ENCODE results near the gene THAP5. TPM values are rescaled to one million over a fixed set of nuclear protein-coding genes. Genes with fewer than 3 reads are reported as not detected.
A peak's percentile ranks its signal among the peaks of the same experiment; 100 is the strongest.

The THAP5 gene
- total and polyA plus RNA-seq, 2 donors (not counting 3 experiments of a cell fraction or from before 2014, with no cell fraction given): 2.5 to 14.1 TPM

DNA sequence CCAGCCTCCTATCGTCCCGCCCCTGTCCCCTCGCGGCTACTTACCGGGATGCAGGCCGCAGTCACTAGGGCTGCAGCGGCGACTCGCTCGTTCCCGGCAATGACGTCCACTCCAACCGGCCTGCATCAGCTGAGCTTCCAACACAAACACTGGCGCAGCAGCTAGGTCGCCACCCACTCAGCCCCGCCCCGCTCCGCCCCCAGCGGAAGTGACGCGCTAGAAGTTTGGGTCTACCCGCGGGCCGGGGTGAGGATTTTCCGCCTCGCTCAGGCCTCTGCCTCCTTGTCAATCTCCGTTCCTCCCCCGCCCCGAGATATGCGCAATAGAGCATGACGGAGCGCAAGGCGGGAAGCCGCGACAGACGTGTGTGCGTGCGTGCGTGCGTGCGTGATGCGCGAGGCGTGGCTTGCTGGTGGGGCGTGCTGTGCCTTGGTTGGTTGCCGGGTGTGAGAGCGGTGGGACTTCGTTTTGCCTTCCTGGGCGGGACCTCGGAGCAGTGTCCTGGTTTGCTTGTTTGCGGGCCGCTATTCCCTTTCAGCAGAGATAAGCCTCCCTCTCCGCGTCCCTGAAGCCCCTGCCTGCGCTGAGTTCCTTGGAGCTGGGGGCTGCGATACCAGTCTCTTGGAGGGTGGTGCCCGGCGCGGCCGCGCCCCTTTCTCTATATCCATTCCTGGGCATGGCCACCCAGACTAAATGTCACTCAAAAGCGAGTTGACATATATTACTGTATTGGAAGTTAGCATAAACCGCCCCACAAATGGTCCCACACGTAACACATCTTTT, 43.3 kb downstream of the THAP5 start, which contains the start of gene PNPLA8:
TSS of gene PNPLA8 (minus strand) at position 151 of the 783 bp plus-strand sequence. CDS start 10,644 bp downstream, outside the sequence.
- H3K4me2 ChIP-seq (ENCODE audit: insufficient read depth, low read length): peak within 1 kb of the TSS; percentile 93
- H3K27ac ChIP-seq (ENCODE audit: insufficient read depth, low read depth, low read length): peak within 1 kb of the TSS; percentile 93
- peak within 1 kb of the TSS; percentile 94 for H3K9ac ChIP-seq (replicated peaks; ENCODE audit: extremely low read depth, insufficient read depth, low read length)
- TF ChIP-seq POLR2AphosphoS5 (IDR thresholded peaks at IDR 0.05; ENCODE audit: insufficient read depth, low read depth, low read length) (peak; percentile 82), EZH2 (IDR thresholded peaks at IDR 0.05; ENCODE audit: borderline replicate concordance, low read depth, low read length, severe bottlenecking) (no peak), POLR2A (IDR thresholded peaks at IDR 0.05; ENCODE audit: low read depth, low read length) (peak; percentile 82), FOS (IDR thresholded peaks at IDR 0.05; ENCODE audit: borderline replicate concordance, insufficient read depth, low read length) (no peak)
- TF ChIP-seq, protein P1, sequence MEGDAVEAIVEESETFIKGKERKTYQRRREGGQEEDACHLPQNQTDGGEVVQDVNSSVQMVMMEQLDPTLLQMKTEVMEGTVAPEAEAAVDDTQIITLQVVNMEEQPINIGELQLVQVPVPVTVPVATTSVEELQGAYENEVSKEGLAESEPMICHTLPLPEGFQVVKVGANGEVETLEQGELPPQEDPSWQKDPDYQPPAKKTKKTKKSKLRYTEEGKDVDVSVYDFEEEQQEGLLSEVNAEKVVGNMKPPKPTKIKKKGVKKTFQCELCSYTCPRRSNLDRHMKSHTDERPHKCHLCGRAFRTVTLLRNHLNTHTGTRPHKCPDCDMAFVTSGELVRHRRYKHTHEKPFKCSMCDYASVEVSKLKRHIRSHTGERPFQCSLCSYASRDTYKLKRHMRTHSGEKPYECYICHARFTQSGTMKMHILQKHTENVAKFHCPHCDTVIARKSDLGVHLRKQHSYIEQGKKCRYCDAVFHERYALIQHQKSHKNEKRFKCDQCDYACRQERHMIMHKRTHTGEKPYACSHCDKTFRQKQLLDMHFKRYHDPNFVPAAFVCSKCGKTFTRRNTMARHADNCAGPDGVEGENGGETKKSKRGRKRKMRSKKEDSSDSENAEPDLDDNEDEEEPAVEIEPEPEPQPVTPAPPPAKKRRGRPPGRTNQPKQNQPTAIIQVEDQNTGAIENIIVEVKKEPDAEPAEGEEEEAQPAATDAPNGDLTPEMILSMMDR (IDR thresholded peaks at IDR 0.05; ENCODE audit: extremely low read depth in 1 of 2, insufficient read depth in 1 of 2, low read depth in 1 of 2, low read length in 2 of 2): no peak
- TF ChIP-seq, protein P2, sequence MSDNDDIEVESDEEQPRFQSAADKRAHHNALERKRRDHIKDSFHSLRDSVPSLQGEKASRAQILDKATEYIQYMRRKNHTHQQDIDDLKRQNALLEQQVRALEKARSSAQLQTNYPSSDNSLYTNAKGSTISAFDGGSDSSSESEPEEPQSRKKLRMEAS (IDR thresholded peaks at IDR 0.05; ENCODE audit: insufficient read depth, insufficient read length): peak; percentile 36
- H3K36me3 ChIP-seq (ENCODE audit: control insufficient read depth in 2 of 2, extremely low read depth in 1 of 2, insufficient read depth in 2 of 2, low read length in 2 of 2): no peaks in the 10 kb centered on the region
- intact Hi-C loops (cut with micrococcal nuclease) (loop anchor here (1.0 kb wide), 1 partner anchor 43 kb away; the partner anchor contains the start of genes DNAJB9 and THAP5), dilution Hi-C loops (cut with MboI; ENCODE audit: extremely low pct_ligation_motif_present, low sequenced_read_pairs) (no loop called here)
- ChIA-PET CTCF (interaction anchor here (0.9 to 1.6 kb wide), 4 partner anchors 9 to 29 kb away, joined by 3 to 5 read pairs (median 4); no protein-coding TSS in a partner anchor), POLR2A (interaction anchor here (1.2 to 2.3 kb wide), 2 partner anchors 43 to 70 kb away, joined by 3 to 9 read pairs; partner anchors contain the start of genes DNAJB9, NRCAM and THAP5)
- BruUV-seq (replicated peaks): no TSS peak
- FAIRE-seq (peak; percentile 92), DNase-seq (ENCODE audit: low read depth, low spot score) (peak; percentile 100)
- H3K4me3 ChIP-seq (replicated peaks in 1 of 3; ENCODE audit: insufficient read depth in 1 of 3, low read depth in 1 of 3, low read length in 3 of 3): peak within 1 kb of the TSS; percentile 69 to 95 (median 73)
- peak within 1 kb of the TSS; percentile 60 for H2AFZ ChIP-seq (ENCODE audit: low read depth, low read length)
- H4K20me1 ChIP-seq (replicated peaks; ENCODE audit: control insufficient read depth, extremely low read depth, insufficient read depth, low read length): no peaks in the 10 kb centered on the region
- no peaks in the 10 kb centered on the region for H3K9me1 ChIP-seq (replicated peaks; ENCODE audit: control insufficient read depth, extremely low read depth, insufficient read depth, low read length)
- no peaks in the 10 kb centered on the region for H3K27me3 ChIP-seq (ENCODE audit: control insufficient read depth in 2 of 2, insufficient read depth in 2 of 2, low read length in 2 of 2)
- peaks cover 17% of the 10 kb centered on the region for H3K4me1 ChIP-seq (ENCODE audit: control insufficient read depth, extremely low read depth, insufficient read depth, low read length)
- H3K79me2 ChIP-seq (ENCODE audit: control insufficient read depth, insufficient read depth, low read length): peaks cover 24% of the 10 kb centered on the region
- no peaks in the 10 kb centered on the region for H3K9me3 ChIP-seq (replicated peaks; ENCODE audit: control insufficient read depth, insufficient read depth, low read length)

Measured in endothelial cell of umbilical vein (primary cell).